ENCODE results near the gene ASTN1. TPM values are rescaled to one million over a fixed set of nuclear protein-coding genes. Genes with fewer than 3 reads are reported as not detected.

Gene ASTN1
- total RNA-seq, 1 donor from 2014 or later: not detected

DNA sequence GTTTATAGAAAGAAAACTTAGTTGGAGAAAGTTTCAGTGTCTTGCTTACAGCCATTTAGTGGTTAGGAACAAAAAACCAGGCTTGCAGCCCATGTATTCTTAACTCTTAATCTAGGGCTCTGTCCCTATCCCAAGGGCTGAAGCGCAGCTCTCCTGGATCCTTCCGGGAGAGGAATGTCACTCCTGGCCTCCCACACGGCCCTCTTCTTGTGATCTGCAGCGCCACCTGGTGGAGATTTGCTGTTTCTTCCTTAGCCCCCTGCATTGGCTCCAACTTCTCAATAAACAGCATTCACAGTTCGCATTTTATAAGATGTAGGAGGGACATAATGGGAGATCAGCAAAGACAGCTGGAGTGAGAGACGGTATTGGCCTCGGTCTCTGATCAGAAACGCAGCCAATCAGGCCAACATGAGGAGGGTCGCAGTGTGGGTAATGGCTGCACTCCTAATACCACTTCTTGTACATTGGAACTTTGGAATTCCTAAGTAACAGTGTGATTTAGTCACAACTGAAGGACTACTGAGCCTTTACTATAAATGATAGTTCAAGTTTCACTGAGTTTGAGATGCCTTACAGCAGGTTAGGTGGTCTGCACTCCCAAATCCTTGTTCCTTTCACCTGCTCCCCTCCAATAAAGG, 283.4 kb downstream of the ASTN1 start:
- FAIRE-seq (no peak), DNase-seq (ENCODE audit: low read depth) (peak; percentile 49)
- TF ChIP-seq, protein P1, sequence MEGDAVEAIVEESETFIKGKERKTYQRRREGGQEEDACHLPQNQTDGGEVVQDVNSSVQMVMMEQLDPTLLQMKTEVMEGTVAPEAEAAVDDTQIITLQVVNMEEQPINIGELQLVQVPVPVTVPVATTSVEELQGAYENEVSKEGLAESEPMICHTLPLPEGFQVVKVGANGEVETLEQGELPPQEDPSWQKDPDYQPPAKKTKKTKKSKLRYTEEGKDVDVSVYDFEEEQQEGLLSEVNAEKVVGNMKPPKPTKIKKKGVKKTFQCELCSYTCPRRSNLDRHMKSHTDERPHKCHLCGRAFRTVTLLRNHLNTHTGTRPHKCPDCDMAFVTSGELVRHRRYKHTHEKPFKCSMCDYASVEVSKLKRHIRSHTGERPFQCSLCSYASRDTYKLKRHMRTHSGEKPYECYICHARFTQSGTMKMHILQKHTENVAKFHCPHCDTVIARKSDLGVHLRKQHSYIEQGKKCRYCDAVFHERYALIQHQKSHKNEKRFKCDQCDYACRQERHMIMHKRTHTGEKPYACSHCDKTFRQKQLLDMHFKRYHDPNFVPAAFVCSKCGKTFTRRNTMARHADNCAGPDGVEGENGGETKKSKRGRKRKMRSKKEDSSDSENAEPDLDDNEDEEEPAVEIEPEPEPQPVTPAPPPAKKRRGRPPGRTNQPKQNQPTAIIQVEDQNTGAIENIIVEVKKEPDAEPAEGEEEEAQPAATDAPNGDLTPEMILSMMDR (IDR thresholded peaks at IDR 0.05; ENCODE audit: insufficient read depth, low read length, severe bottlenecking): peak; percentile 89
- Histone ChIP-seq H3K36me3 (ENCODE audit: control insufficient read depth, insufficient read depth, low read length) (no peaks in the 10 kb centered on the region), H3K4me3 (ENCODE audit: low read depth, low read length) (no peak overlapping the region), H3K27me3 (ENCODE audit: control insufficient read depth, insufficient read depth, low read length) (no peaks in the 10 kb centered on the region)

DNA sequence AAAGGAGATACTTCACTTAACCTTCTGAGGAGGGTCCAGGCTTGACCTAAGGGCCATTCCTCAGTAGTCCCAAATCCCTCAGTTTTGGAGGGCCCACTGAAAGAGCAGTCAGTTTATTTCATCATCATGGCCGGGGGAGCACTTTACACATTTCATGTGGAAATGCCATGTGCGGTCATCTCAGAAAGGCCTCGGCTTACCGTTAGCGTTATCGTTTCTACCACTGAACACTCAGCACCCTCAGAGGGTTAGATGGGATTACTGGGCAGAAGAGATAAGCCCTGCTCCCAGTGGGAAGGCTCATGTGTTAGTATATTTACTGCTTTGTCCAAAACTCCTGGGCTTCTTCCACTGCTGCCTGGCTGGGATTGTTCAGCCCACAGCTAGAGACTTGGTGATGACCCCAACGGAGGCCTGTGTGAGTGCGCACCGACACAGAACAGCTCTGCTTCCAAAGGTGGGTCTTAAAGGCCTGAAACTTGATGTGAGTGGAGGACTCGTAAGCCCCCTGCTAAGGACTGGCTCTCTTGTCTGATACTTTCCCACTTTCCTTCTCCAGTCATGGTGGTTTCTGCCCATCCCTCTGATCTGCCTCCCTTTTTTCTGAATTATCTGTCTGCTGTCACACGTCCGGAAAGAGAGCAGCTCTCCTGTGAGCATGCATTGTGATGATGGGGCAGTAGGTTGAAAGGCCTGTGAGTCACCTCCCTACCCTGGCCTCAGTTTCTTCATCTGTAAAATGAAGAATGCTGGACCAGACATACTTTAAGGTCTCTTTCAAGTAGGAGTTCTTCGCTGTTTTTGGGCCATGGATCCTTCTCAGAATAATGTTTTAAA, 284.5 kb downstream of the ASTN1 start:
- H3K4me3 ChIP-seq (ENCODE audit: low read depth, low read length): no peak overlapping the region
- TF ChIP-seq, protein P1 (IDR thresholded peaks at IDR 0.05; ENCODE audit: insufficient read depth, low read length, severe bottlenecking): no peak
- H3K36me3 ChIP-seq (ENCODE audit: control insufficient read depth, insufficient read depth, low read length): no peaks in the 10 kb centered on the region
- DNase-seq (ENCODE audit: low read depth) (no peak), FAIRE-seq (no peak)
- H3K27me3 ChIP-seq (ENCODE audit: control insufficient read depth, insufficient read depth, low read length): no peaks in the 10 kb centered on the region

GRCh38 chr1:176878750-176879536, 285.6 kb downstream of the ASTN1 start:
- H3K4me3 ChIP-seq (ENCODE audit: low read depth, low read length): no peak overlapping the region
- H3K27me3 ChIP-seq (ENCODE audit: control insufficient read depth, insufficient read depth, low read length): no peaks in the 10 kb centered on the region
- DNase-seq (ENCODE audit: low read depth) (no peak), FAIRE-seq (no peak)
- no peaks in the 10 kb centered on the region for H3K36me3 ChIP-seq (ENCODE audit: control insufficient read depth, insufficient read depth, low read length)
- TF ChIP-seq, protein P1 (IDR thresholded peaks at IDR 0.05; ENCODE audit: insufficient read depth, low read length, severe bottlenecking): no peak

- TF ChIP-seq, protein P1 (IDR thresholded peaks at IDR 0.05; ENCODE audit: insufficient read depth, low read length, severe bottlenecking): no peak
- FAIRE-seq: no peak
- no peak for DNase-seq (ENCODE audit: low read depth)
- Histone ChIP-seq H3K27me3 (ENCODE audit: control insufficient read depth, insufficient read depth, low read length) (no peaks in the 10 kb centered on the region), H3K4me3 (ENCODE audit: low read depth, low read length) (no peak overlapping the region), H3K36me3 (ENCODE audit: control insufficient read depth, insufficient read depth, low read length) (no peaks in the 10 kb centered on the region)
These were observed 287.0 kb downstream of the ASTN1 start for GRCh38 chr1:176877557-176877956.

- FAIRE-seq (no peak), DNase-seq (ENCODE audit: low read depth) (no peak)
- Histone ChIP-seq H3K36me3 (ENCODE audit: control insufficient read depth, insufficient read depth, low read length) (no peaks in the 10 kb centered on the region), H3K27me3 (ENCODE audit: control insufficient read depth, insufficient read depth, low read length) (no peaks in the 10 kb centered on the region), H3K4me3 (ENCODE audit: low read depth, low read length) (no peak overlapping the region)
- TF ChIP-seq, protein P1 (IDR thresholded peaks at IDR 0.05; ENCODE audit: insufficient read depth, low read length, severe bottlenecking): no peak
These were observed 287.5 kb downstream of the ASTN1 start for GRCh38 chr1:176876966-176877515.

Data from bronchial epithelial cell (primary cell).